ENCODE data around the gene PRSS38. TPM values are rescaled to one million over a fixed set of nuclear protein-coding genes. Genes with fewer than 3 reads are reported as not detected.

The PRSS38 gene
- total and polyA plus RNA-seq, 4 donors = not detected

GRCh38 chr1:227779021-227779441 is 36.4 kb upstream of the PRSS38 start:
- Histone ChIP-seq H3K27me3 (ENCODE audit: control insufficient read depth in 3 of 3, insufficient read depth in 3 of 3, low read length in 2 of 3) (no peaks in the 10 kb centered on the region), H3K27ac (ENCODE audit: low read depth in 1 of 2, low read length in 1 of 2) (no peak overlapping the region), H3K36me3 (ENCODE audit: control insufficient read depth in 4 of 4, insufficient read depth in 4 of 4, low read length in 4 of 4) (peaks cover 0 to 24% (median 4%) of the 10 kb centered on the region in 4 donors), H3K4me3 (no peak overlapping the region), H3K9me3 (ENCODE audit: control insufficient read depth in 4 of 4, insufficient read depth in 3 of 4, low read length in 3 of 4) (no peaks in the 10 kb centered on the region), H3K4me1 (ENCODE audit: control insufficient read depth in 5 of 5, insufficient read depth in 5 of 5, low read length in 5 of 5) (peaks cover 0 to 16% (median 2%) of the 10 kb centered on the region in 5 donors), H3K9ac (ENCODE audit: insufficient read depth in 1 of 2, low read length in 2 of 2) (no peak overlapping the region)
- 95 to 98% methylated on average over 10 of the region's 10 CpGs for WGBS, 2 donors
- no peak for DNase-seq
- ATAC-seq (ENCODE audit: insufficient read depth, low FRiP score) = no peak
- no peak for TF ChIP-seq CTCF (IDR thresholded peaks at IDR 0.05; ENCODE audit: control extremely low read depth, extremely low read depth)

- Histone ChIP-seq H3K9ac (ENCODE audit: insufficient read depth in 1 of 2, low read length in 2 of 2) (no peak overlapping the region), H3K4me3 (no peak overlapping the region), H3K27ac (ENCODE audit: low read depth in 1 of 2, low read length in 1 of 2) (no peak overlapping the region), H3K4me1 (ENCODE audit: control insufficient read depth in 5 of 5, insufficient read depth in 5 of 5, low read length in 5 of 5) (peaks cover 0 to 9% (median 0%) of the 10 kb centered on the region in 5 donors), H3K27me3 (ENCODE audit: control insufficient read depth in 3 of 3, insufficient read depth in 3 of 3, low read length in 2 of 3) (no peaks in the 10 kb centered on the region), H3K36me3 (ENCODE audit: control insufficient read depth in 4 of 4, insufficient read depth in 4 of 4, low read length in 4 of 4) (peaks cover 0 to 24% (median 4%) of the 10 kb centered on the region in 4 donors), H3K9me3 (ENCODE audit: control insufficient read depth in 4 of 4, insufficient read depth in 3 of 4, low read length in 3 of 4) (no peaks in the 10 kb centered on the region)
- ATAC-seq (ENCODE audit: insufficient read depth, low FRiP score) = no peak
- WGBS, 2 donors = 95% methylated on average over 7 of the region's 7 CpGs
- DNase-seq = no peak
- no peak for TF ChIP-seq CTCF (IDR thresholded peaks at IDR 0.05; ENCODE audit: control extremely low read depth, extremely low read depth)
Observed at GRCh38 chr1:227779685-227780084, 35.8 kb upstream of the PRSS38 start.

- 85 to 93% methylated on average over 23 of the region's 23 CpGs for WGBS, 2 donors
- Histone ChIP-seq H3K36me3 (ENCODE audit: control insufficient read depth in 4 of 4, insufficient read depth in 4 of 4, low read length in 4 of 4) (peaks cover 0 to 20% (median 4%) of the 10 kb centered on the region in 4 donors), H3K4me1 (ENCODE audit: control insufficient read depth in 5 of 5, insufficient read depth in 5 of 5, low read length in 5 of 5) (peaks cover 0 to 2% (median 0%) of the 10 kb centered on the region in 5 donors), H3K9me3 (ENCODE audit: control insufficient read depth in 4 of 4, insufficient read depth in 3 of 4, low read length in 3 of 4) (no peaks in the 10 kb centered on the region), H3K4me3 (no peak overlapping the region), H3K9ac (ENCODE audit: insufficient read depth in 1 of 2, low read length in 2 of 2) (no peak overlapping the region), H3K27ac (ENCODE audit: low read depth in 1 of 2, low read length in 1 of 2) (no peak overlapping the region), H3K27me3 (ENCODE audit: control insufficient read depth in 3 of 3, insufficient read depth in 3 of 3, low read length in 2 of 3) (no peaks in the 10 kb centered on the region)
- DNase-seq = no peak
- no peak for ATAC-seq (ENCODE audit: insufficient read depth, low FRiP score)
- no peak for TF ChIP-seq CTCF (IDR thresholded peaks at IDR 0.05; ENCODE audit: control extremely low read depth, extremely low read depth)
Observed at GRCh38 chr1:227780101-227781044, 35.1 kb upstream of the PRSS38 start.

All from lung (tissue), 12 donors.